Body of pancreas (tissue), 4 donors: ENCODE results near the gene GH2.

ENCODE experiments used
- CTCF ChIP-seq, 7 experiments: fragments of 450-650 bp in 4 of 7; fragments of 200-600 bp in 3 of 7; sonication (generic) in 3 of 7; IDR thresholded peaks; one replicate each; pipeline ENCODE4 v1.5.1; 2016 to 2019; ENCODE audit warnings: antibody characterized with exemption in 7 of 7
- POLR2A ChIP-seq, 3 donors: fragments of 450-650 bp; IDR thresholded peaks; one replicate each; pipeline ENCODE4 v1.6.1; 2016; ENCODE audit warnings: antibody characterized with exemption in 3 of 3, mild to moderate bottlenecking in 2 of 3

- TF ChIP-seq CTCF (IDR thresholded peaks at IDR 0.05) (no peak), POLR2A (IDR thresholded peaks at IDR 0.05) (no peak)
Measured at GRCh38 chr17:63926164-63926563, 44.4 kb upstream of the GH2 start.
